NCI-H446 (cell line): Measurements from ENCODE around the gene HTR2C.
A peak's percentile ranks its signal among the peaks of the same experiment; 100 is the strongest.
"Not testable (repeated sequence)": the region's sequence is repeated elsewhere in the genome, so short reads cannot be mapped to it uniquely, and the experiment has no call there.

ENCODE experiments used
- DNase-seq, 2 experiments: peaks; one replicate each; lab custom pipeline; 2025; lab: John Stamatoyannopoulos, UW

HTR2C gene

GRCh38 chrX:114583646-114584374, at the start of gene HTR2C:
HTR2C (plus strand) TSS chrX:114584086; CDS start chrX:114726937, 142,851 bp downstream.
- no peak for DNase-seq

- DNase-seq = no peak
Observed at GRCh38 chrX:114580336-114580735, 3.5 kb upstream of the HTR2C start.

- no peak for DNase-seq
Observed at GRCh38 chrX:114581528-114582263, 2.2 kb upstream of the HTR2C start.

DNA sequence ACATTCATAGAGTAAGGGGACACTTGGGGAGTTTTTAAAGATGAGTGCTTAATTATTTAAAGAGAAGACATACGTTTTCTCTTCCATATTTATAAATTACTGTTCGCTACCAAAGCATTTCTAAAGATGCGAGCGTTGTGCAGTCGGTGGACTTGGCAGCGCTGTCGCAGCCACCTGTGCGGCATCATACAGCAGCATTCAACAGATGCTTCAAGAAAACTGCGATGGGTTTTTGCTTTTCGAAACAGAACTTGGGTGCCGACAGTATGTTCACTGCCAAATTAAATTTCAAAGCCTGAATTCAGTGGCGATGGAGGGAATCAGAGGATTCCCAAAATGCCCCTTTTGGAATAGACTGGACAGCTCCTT, 1.6 kb upstream of the HTR2C start:
- DNase-seq = no peak

DNA sequence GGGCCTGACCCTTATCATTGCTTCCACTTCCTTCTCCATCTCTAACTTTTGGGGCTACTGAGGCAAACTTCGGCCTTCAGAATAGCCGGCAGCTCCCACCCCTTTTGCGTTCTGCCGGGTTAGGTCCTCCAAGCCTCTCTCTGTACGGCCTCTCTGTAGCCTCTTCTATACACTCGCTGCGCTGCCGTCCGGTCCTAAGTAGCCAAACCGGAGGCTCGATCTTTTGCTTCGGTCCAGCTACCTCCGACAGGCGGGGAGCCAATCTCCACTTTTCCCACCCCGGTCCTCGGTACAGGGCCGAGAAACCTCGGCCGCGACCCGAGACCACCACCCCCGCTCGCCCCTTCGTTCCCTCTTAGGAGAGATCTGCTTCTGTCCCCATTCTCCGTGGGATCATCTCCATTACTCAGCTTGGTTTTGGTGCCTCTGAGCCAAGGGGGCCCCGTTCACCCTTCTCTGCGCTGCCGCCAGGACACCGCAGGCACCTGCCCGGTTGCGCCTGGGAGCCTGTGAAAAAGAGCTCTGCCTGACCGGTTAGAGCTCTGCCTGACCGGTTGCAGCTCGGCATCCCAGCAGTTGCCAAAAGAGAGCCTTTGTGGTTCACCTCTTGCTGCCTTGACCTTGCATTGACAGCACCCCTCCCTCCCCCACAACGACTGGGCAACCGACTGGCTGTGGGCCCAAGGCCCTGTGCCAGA, 1.0 kb upstream of the HTR2C start:
- DNase-seq = no peak

GRCh38 chrX:114584375-114584943, 573 bp downstream of the HTR2C start:
- DNase-seq = no peak

DNA sequence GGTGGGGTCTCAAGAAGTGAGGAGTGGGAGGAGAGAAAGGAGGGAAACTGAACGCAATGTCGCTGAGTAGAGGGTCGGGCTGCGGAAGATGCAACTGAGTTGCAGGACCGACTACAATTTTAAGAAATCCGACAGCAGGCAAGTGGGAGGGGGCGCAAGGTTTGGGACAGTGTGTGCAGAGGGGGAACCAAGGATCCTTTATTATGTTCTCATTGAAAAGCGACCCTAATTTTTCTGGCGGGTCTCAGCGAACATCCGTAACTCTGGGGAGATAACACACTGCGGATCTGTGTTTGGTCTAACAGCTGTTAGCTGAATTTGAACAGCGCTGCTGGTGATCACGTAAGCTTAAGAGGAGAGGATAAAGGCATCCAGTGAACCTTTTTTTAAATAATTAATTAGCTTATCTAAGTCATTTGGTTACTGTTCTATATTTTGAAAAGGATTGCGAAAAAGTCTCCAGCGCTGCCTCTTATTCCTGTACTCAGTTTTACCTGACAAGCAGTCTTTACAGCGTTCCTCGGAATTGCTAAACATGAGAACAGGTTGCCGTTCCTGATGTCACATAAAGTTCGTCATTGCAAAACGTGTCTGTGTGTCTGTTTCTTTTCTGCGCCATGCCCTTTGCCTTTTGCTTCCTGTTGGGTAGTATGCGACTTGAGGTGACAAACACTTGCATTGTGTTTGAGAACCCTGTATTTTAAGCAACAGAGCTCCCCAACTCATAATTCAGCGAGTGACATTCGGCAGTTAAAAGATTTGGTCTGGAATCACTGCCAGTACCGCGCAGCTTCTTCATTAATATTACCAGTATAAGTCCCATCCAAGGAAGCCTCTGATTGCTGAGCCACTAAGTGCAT, 1.3 kb downstream of the HTR2C start:
- DNase-seq = no peak

- no peak for DNase-seq
Observed at GRCh38 chrX:114591121-114591520, 7.2 kb downstream of the HTR2C start.

GRCh38 chrX:114599305-114599704, 15.4 kb downstream of the HTR2C start:
- DNase-seq = no peak

DNA sequence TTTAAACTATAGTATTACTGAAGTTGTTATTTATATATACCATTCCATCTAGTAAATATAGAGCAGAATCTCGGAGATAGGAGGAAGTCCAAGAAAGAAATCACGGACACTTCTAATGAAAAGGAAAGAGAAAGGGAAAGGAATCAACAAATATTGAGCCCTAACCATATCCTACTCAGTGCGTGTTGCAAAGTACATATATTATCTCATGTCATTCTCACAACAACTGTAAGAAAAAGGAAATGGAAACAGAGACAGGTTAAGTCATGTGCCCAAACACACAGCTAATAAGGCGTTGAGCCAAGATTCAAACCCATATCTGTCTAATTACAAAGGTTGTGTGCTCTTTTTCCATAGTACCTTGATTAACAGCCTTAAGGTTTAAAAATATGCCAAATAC, 16.0 kb downstream of the HTR2C start:
- no peak for DNase-seq

GRCh38 chrX:114606619-114607018, 22.7 kb downstream of the HTR2C start:
- DNase-seq = not testable (repeated sequence)

DNA sequence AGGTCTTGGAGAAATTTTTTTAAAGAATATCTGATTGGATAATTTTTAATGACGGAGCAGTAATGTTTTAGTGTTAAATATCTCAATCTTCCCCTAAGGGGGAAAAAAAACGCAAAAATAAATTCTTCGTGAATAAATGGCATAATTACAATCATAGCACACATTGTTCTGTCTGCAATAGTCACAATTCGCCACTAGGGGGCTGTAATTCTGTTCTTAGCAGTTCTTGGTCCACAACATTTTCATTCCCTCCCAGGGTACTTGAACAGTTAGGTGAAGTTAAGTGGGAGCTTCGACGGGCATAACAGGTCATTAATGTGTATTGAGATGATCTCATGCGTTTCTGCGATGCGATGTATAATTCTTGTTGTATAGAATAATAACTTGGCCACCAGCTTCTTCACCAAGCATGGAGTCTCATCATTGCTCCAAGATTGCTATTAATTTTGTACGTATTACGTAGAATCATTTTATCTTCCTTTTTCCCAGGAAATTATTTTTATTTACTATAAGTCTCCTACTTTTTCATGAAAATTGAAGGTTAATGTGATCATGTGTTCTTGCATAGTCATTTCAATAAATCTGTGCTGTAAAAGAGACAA, 27.2 kb downstream of the HTR2C start:
- DNase-seq = peak in 1 of 2 experiments; percentile 35

DNA sequence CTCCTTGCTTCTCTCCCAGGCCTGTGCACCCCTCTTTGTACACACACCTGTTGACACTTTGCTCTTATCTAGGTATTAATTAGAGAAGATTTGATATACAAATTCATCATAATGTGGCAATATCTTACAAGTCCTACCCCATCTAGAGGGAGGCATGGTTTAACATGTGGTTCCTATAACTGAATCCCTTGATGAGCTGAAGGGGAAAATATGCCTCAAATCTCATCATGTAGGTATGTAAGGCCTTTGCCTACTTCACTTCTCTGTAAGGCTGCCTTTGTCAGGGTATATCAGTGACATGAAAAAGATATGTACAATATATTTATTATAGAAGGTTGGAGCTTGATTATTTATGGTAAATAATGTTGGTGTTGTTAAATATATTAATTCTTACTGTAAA, 31.9 kb downstream of the HTR2C start:
- DNase-seq = no peak

GRCh38 chrX:114619874-114620273, 36.0 kb downstream of the HTR2C start:
- no peak for DNase-seq

DNA sequence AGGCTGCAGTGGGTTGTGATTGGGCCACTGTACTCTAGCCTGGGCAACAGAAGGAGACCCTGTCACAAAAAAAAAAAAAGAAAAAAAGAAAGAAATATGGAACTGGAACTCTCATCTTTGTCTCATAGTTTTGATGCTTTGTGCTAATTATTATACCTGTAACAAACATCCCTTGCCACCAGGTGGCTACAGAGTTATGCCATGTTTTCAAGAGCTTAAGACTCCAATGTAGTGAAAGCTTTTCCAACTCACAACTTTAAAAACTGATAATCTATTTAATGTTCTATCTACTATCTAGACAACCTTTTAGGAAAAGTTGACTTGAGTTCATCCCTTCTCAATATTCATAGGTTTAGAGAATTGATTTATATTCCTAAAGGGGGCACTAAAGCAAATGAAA, 42.4 kb downstream of the HTR2C start:
- DNase-seq = no peak

- no peak for DNase-seq
Observed at GRCh38 chrX:114635986-114636385, 52.1 kb downstream of the HTR2C start.

DNA sequence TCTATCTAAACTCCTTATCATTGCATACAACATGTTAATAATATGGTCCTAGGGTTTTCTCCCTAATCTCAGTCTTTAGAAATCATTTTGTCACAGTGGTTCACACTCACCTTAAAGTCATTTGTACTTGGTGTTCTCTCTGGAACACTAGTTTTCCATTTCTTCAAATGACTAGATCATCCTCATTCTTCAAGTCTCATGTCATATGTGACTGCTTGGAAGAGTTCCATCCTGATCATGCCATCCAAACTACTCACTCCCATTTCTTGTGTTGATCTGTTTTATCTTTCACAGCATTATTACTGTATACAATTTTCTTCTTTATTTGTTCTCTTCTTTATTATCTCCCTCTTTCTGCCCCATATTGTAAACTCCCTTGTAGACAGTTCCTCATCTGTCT, 66.5 kb downstream of the HTR2C start:
- DNase-seq = no peak

GRCh38 chrX:114675365-114675764, 91.5 kb downstream of the HTR2C start:
- no peak for DNase-seq

- not testable (repeated sequence) for DNase-seq
Observed at GRCh38 chrX:114700533-114700932, 116.6 kb downstream of the HTR2C start.

GRCh38 chrX:114709406-114709805, 125.5 kb downstream of the HTR2C start:
- no peak for DNase-seq

DNA sequence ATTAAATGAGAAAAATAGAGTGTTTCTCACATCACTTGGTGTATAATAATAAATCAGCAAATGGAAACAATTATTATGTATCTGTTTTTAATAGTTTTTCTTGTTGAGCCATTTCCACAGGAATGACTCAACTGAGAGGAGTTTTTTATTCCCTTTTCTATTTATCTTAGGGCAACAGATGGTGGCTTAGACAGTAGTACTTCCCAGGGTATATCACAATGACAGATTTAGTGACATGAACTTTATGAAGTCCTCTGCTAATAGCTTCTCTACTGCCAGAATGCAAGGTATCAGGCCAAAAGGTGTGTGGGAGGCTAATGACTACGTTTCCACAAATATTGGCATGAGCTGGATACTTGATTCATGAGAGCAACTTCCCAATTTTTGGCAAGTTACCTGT, 126.7 kb downstream of the HTR2C start:
- no peak for DNase-seq
